Endothelial cell of umbilical vein (primary cell): ENCODE measurements around the gene B4GALNT4.

Experiments used
- GATA2 ChIP-seq: IDR thresholded peaks from 2 replicates; pipeline ENCODE4 v1.7.0; 2011; ENCODE audit warnings: low read depth, mild to moderate bottlenecking, moderate library complexity, mixed read lengths, low read length; ENCODE audit not compliant: insufficient read length, insufficient read depth
- POLR2A ChIP-seq: IDR thresholded peaks from 2 replicates; pipeline ENCODE4 v1.6.1; 2012; ENCODE audit warnings: low read depth, mild to moderate bottlenecking, control low read depth, low read length

DNA sequence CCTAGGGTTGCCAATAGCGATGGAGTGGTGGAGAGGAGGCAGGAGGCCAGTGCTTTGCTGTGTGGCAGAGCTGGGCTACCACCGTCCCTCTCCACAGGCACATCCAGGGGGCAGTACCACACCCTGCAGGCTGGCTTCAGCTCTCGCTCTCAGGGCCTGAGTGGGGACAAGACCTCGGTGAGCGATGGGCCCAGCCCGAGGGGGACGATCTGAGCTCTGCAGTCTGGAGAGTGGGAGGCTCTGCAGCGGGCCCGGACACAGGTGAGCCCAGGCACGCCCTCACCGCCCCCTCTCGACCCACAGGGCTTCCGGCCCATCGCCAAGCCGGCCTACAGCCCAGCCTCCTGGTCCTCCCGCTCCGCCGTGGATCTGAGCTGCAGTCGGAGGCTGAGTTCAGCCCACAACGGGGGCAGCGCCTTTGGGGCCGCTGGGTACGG, 27.2 kb downstream of the B4GALNT4 start:
- TF ChIP-seq POLR2A (no peak), GATA2 (no peak)
